ENCODE measurements around the gene LCP2. TPM values are rescaled to one million over a fixed set of nuclear protein-coding genes. Genes with fewer than 3 reads are reported as not detected.

LCP2 gene
- total RNA-seq, 1 experiment from 2014 or later: 0.72 TPM

GRCh38 chr5:170287532-170287931 lies 10.0 kb downstream of the LCP2 start:
- H3K4me1 Mint-ChIP-seq: peaks cover 26% of the 10 kb centered on the region
- ATAC-seq (no peak), DNase-seq (ENCODE audit: low spot score) (no peak)
- ChIA-PET CTCF (interaction anchor here (1.4 kb wide), 1 partner anchor 47 kb away, joined by 4 read pairs; no protein-coding TSS in a partner anchor), POLR2A (no interaction called here)
- TF ChIP-seq ZBTB43 (CRISPR knock-in tag; IDR thresholded peaks at IDR 0.05) (no peak), ARID4B (CRISPR knock-in tag; IDR thresholded peaks at IDR 0.05; ENCODE audit: borderline replicate concordance) (no peak), ZBTB21 (CRISPR knock-in tag; IDR thresholded peaks at IDR 0.05; ENCODE audit: borderline replicate concordance) (no peak), HMGA2 (CRISPR knock-in tag; IDR thresholded peaks at IDR 0.05) (no peak), ZNF121 (CRISPR knock-in tag; IDR thresholded peaks at IDR 0.05) (no peak), MXD4 (CRISPR knock-in tag; IDR thresholded peaks at IDR 0.05; ENCODE audit: borderline replicate concordance) (no peak), ZSCAN18 (CRISPR knock-in tag; IDR thresholded peaks at IDR 0.05) (no peak)
- H3K36me3 Mint-ChIP-seq: peaks cover 44% of the 10 kb centered on the region
- H3K4me3 Mint-ChIP-seq: no peak overlapping the region
- H3K9me3 Mint-ChIP-seq: peaks cover 58% of the 10 kb centered on the region
- H3K27ac Mint-ChIP-seq: no peak overlapping the region
- H3K27me3 Mint-ChIP-seq (ENCODE audit: low read depth): peaks cover 24% of the 10 kb centered on the region

GRCh38 chr5:170286386-170286925 lies 11.1 kb downstream of the LCP2 start:
- ChIA-PET POLR2A (no interaction called here), CTCF (interaction anchor here (0.7 to 1.4 kb wide), 4 partner anchors 17 to 118 kb away, joined by 3 to 5 read pairs (median 4); no protein-coding TSS in a partner anchor)
- ATAC-seq: peak; percentile 90
- Mint-ChIP-seq H3K4me1 (peaks cover 31% of the 10 kb centered on the region), H3K27me3 (ENCODE audit: low read depth) (peaks cover 24% of the 10 kb centered on the region), H3K36me3 (peaks cover 44% of the 10 kb centered on the region), H3K4me3 (no peak overlapping the region), H3K27ac (peak overlapping the region; percentile 71), H3K9me3 (peaks cover 58% of the 10 kb centered on the region)
- no peak for DNase-seq (ENCODE audit: low spot score)
- TF ChIP-seq ATF3 (CRISPR knock-in tag; conservative IDR thresholded peaks at IDR 0.05): no peak
- TF ChIP-seq HMGA2 (CRISPR knock-in tag; IDR thresholded peaks at IDR 0.05): no peak
- TF ChIP-seq ETV6 (CRISPR knock-in tag; IDR thresholded peaks at IDR 0.05): no peak
- no peak for TF ChIP-seq ZNF232 (CRISPR knock-in tag; IDR thresholded peaks at IDR 0.05)
- TF ChIP-seq SP1 (CRISPR knock-in tag; conservative IDR thresholded peaks at IDR 0.05): no peak
- no peak for TF ChIP-seq FOXK1 (CRISPR knock-in tag; IDR thresholded peaks at IDR 0.05)
- TF ChIP-seq TEAD4 (CRISPR knock-in tag; IDR thresholded peaks at IDR 0.05): no peak
- TF ChIP-seq MLX (CRISPR knock-in tag; IDR thresholded peaks at IDR 0.05): no peak
- no peak for TF ChIP-seq ZNF425 (CRISPR knock-in tag; conservative IDR thresholded peaks at IDR 0.05)
- no peak for TF ChIP-seq ATF1 (CRISPR knock-in tag; IDR thresholded peaks at IDR 0.05)
- TF ChIP-seq NFE2L1 (CRISPR knock-in tag; IDR thresholded peaks at IDR 0.05): no peak
- no peak for TF ChIP-seq STAT6 (CRISPR knock-in tag; conservative IDR thresholded peaks at IDR 0.05; ENCODE audit: low read depth)
- TF ChIP-seq PREB (CRISPR knock-in tag; IDR thresholded peaks at IDR 0.05; ENCODE audit: borderline replicate concordance): no peak

Data from WTC11 (cell line).